HFF-Myc (cell line): ENCODE measurements around the gene PPFIA3.

ENCODE experiments used
- DNase-seq: peaks from one replicate; pipeline ENCODE4 v3.0.0-alpha.2; 2011; ENCODE audit warnings: low read depth; ENCODE audit errors: extremely low read depth
- H3K4me3 ChIP-seq: replicated peaks from 2 replicates; pipeline ENCODE4 v1.5.1; 2011; ENCODE audit warnings: low read depth, mild to moderate bottlenecking, control low read depth, low read length
- TF ChIP-seq, protein P1 (sequence below): IDR thresholded peaks from 2 replicates; pipeline ENCODE4 v1.5.1; 2012; ENCODE audit warnings: mild to moderate bottlenecking, low read depth, low read length, control low read depth; ENCODE audit errors: missing control alignments

PPFIA3 gene

DNA sequence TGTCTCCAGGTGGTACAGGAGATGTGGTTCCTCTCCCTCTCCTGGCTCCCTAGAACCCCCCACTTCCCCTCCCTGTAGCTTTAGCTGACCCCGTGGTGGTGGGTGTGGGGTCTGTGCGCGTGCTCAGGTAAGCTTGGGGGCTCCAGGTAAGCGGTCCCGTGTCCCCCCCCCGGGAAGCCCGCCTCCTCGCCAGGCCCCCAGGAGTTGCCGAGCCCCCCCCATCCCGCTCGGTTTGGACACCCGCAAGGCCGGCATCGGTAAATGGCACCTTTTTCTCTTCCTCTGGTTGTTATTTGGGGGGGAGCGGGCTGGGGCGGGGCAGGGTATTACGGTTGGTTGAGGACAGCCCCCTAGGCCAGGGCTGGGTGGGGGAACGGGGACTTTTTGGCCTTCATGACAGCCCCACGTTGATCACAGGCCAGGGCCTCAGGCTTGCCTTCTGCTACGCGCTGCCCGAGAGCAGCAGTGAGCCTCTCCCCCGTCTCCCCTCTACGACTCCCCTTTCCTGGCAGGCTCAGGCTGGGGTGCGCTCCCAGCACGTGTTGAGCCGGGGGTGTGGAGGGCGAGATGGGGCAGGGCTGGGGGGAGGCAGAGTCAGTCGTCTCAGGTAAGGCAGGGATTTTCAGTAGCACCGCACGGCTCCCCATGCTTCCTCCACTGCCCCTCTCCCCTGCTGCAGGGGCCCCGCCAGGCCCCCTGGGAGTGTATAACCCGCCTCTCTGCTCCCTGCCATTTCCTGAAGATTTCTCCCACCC lies 15.8 kb upstream of the PPFIA3 start:
- TF ChIP-seq, protein P1, sequence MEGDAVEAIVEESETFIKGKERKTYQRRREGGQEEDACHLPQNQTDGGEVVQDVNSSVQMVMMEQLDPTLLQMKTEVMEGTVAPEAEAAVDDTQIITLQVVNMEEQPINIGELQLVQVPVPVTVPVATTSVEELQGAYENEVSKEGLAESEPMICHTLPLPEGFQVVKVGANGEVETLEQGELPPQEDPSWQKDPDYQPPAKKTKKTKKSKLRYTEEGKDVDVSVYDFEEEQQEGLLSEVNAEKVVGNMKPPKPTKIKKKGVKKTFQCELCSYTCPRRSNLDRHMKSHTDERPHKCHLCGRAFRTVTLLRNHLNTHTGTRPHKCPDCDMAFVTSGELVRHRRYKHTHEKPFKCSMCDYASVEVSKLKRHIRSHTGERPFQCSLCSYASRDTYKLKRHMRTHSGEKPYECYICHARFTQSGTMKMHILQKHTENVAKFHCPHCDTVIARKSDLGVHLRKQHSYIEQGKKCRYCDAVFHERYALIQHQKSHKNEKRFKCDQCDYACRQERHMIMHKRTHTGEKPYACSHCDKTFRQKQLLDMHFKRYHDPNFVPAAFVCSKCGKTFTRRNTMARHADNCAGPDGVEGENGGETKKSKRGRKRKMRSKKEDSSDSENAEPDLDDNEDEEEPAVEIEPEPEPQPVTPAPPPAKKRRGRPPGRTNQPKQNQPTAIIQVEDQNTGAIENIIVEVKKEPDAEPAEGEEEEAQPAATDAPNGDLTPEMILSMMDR = no peak
- DNase-seq = no peak
- H3K4me3 ChIP-seq = no peak overlapping the region

GRCh38 chr19:49104229-49104864 lies 15.0 kb upstream of the PPFIA3 start:
- TF ChIP-seq, protein P1 = no peak
- no peak overlapping the region for H3K4me3 ChIP-seq
- DNase-seq = no peak

GRCh38 chr19:49106648-49107135 lies 12.7 kb upstream of the PPFIA3 start:
- no peak for DNase-seq
- TF ChIP-seq, protein P1 = peak; percentile 86
- no peak overlapping the region for H3K4me3 ChIP-seq

GRCh38 chr19:49107625-49108459 lies 11.5 kb upstream of the PPFIA3 start:
- no peak for DNase-seq
- TF ChIP-seq, protein P1 = no peak
- no peak overlapping the region for H3K4me3 ChIP-seq

GRCh38 chr19:49109051-49109450 lies 10.3 kb upstream of the PPFIA3 start:
- H3K4me3 ChIP-seq = no peak overlapping the region
- TF ChIP-seq, protein P1 = no peak
- no peak for DNase-seq

DNA sequence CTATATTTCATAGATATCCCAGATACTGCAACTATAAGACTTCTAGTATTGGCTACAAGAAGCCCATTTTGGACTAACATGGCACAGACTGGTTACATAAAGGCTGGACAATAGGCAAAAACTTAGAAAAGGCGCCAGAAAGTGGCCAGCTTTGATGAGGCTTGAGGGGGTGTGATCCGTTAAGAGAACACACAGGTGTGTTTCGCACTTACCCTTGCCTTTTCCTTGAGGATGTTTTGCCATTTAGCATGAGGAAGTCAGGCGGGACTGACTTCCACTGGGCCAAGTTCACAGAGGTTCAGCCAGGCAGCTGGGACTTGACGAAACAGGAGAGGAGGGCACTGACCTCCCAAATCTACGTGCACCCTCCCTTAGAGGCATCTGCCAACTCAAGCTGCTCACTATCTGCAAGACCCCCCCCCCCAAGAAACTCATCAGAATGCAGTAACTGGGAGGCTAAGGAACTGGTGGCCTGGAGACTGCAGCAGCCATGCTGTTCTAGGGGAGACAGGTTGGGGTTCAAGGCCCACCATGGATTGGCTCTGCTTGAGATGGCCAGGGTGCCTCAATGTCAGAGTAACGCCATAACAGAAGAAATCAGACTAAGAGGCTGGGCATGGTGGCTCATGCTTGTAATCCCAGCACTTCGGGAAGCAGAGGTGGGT lies 9.6 kb upstream of the PPFIA3 start:
- no peak overlapping the region for H3K4me3 ChIP-seq
- TF ChIP-seq, protein P1 = no peak
- DNase-seq = no peak
